GM12878 (cell line): ENCODE results near the gene UAP1L1. TPM values are rescaled to one million over a fixed set of nuclear protein-coding genes. Genes with fewer than 3 reads are reported as not detected.

Experiments
- ATAC-seq: fragments of 200-7000 bp; cut with Tn5 transposase; 3 replicates; pipeline ENCODE4 v1.9.1; 2020; ENCODE audit warnings: mild to moderate bottlenecking, moderate library complexity
- BruUV-seq: library from RNA; stranded (reverse); fragments of 400-500 nt; replicated peaks from 2 replicates; lab custom pipeline; 2021; lab: Mats Ljungman, UMichigan
- CTCF ChIA-PET: fragments of 300-600 bp; sonication (Branson Sonifier 250); formaldehyde crosslinking; extraction: SDS; loops from one replicate; lab custom pipeline; 2021; ENCODE audit warnings: inconsistent platforms; lab: Yijun Ruan, JAX
- POLR2A ChIA-PET: fragments of 350-600 bp; formaldehyde crosslinking; extraction: SDS; loops from one replicate; lab custom pipeline; 2021; ENCODE audit warnings: inconsistent platforms; lab: Charles Lee
- RAD21 ChIA-PET: fragments of 300-600 bp; sonication (Branson Sonifier 250); formaldehyde crosslinking; loops from one replicate; lab custom pipeline; 2023; ENCODE audit warnings: antibody characterized with exemption; ENCODE audit not compliant: unreplicated experiment; lab: Charles Lee
- SMC1A ChIA-PET: fragments of 300-600 bp; sonication (Branson Sonifier 250); formaldehyde crosslinking; loops from one replicate; lab custom pipeline; 2023; ENCODE audit not compliant: unreplicated experiment, uncharacterized antibody; lab: Charles Lee
- DNase-seq: peaks from one replicate; pipeline ENCODE4 v3.0.0-alpha.2; 2011; ENCODE audit warnings: low read depth, low spot score
- FAIRE-seq: peaks from 3 replicates; lab custom pipeline; 2011; peaks lifted over from hg19 to GRCh38; lab: Jason Lieb, UNC
- H2AFZ ChIP-seq: 2 replicates; pipeline ENCODE4 v1.6.0; 2011; ENCODE audit warnings: low read depth, low read length, control low read depth; ENCODE audit not compliant: control insufficient read depth
- H3K27ac ChIP-seq: 2 replicates; pipeline ENCODE4 v1.5.1; 2011; ENCODE audit warnings: control low read depth; ENCODE audit not compliant: control insufficient read depth, insufficient read depth
- H3K27me3 ChIP-seq, 2 experiments: replicated peaks in 1 of 2; 2 replicates each; pipeline versions ENCODE4 v1.6.0 to v1.6.1; 2011; ENCODE audit warnings: low read length in 1 of 2; ENCODE audit not compliant: control insufficient read depth in 2 of 2, insufficient read depth in 2 of 2
- H3K36me3 ChIP-seq, 2 experiments: 2 replicates each; pipeline ENCODE4 v1.5.1; 2011; ENCODE audit warnings: low read length in 1 of 2; ENCODE audit not compliant: control insufficient read depth in 2 of 2, insufficient read depth in 2 of 2
- H3K4me1 ChIP-seq: 2 replicates; pipeline ENCODE4 v1.6.1; 2011; ENCODE audit warnings: mild to moderate bottlenecking, low read length, moderate library complexity, mixed read lengths; ENCODE audit not compliant: control insufficient read depth, insufficient read depth
- H3K4me2 ChIP-seq: 2 replicates; pipeline ENCODE4 v1.6.0; 2011; ENCODE audit warnings: control low read depth; ENCODE audit not compliant: control insufficient read depth, insufficient read depth
- H3K4me3 ChIP-seq: fragments of 200-600 bp; sonication (generic); 2 replicates; pipeline ENCODE4 v1.5.1; 2016
- H3K79me2 ChIP-seq: 2 replicates; pipeline ENCODE4 v1.6.0; 2011; ENCODE audit warnings: low read length; ENCODE audit not compliant: control insufficient read depth, insufficient read depth
- H3K9ac ChIP-seq: 2 replicates; pipeline ENCODE4 v1.8.0; 2011; ENCODE audit warnings: low read length, control low read depth, mixed read lengths; ENCODE audit not compliant: control insufficient read depth, insufficient read depth
- H3K9me3 ChIP-seq: replicated peaks from 3 replicates; pipeline ENCODE4 v1.5.1; 2011; ENCODE audit warnings: mild to moderate bottlenecking, low read length; ENCODE audit not compliant: control insufficient read depth, insufficient read depth
- H4K20me1 ChIP-seq: 2 replicates; pipeline ENCODE4 v1.6.0; 2011; ENCODE audit not compliant: control insufficient read depth, insufficient read depth
- CBFB ChIP-seq: IDR thresholded peaks from 2 replicates; pipeline ENCODE4 v1.6.1; 2016; ENCODE audit warnings: antibody characterized with exemption, low read depth
- CTCF ChIP-seq, 3 experiments: IDR thresholded peaks in 2 of 3; conservative IDR thresholded peaks in 1 of 3; 2 replicates each; pipeline ENCODE4 v1.5.1; 2011; ENCODE audit warnings: low read depth in 3 of 3, low read length in 3 of 3, mild to moderate bottlenecking in 3 of 3, control low read depth in 2 of 3, moderate library complexity in 2 of 3, inconsistent platforms in 1 of 3, mixed read lengths in 1 of 3; ENCODE audit not compliant: control insufficient read depth in 2 of 3, insufficient read depth in 1 of 3; ENCODE audit errors: extremely low read depth in 1 of 3
- GATAD2B ChIP-seq: fragments of 450-650 bp; conservative IDR thresholded peaks from 2 replicates; pipeline ENCODE4 v1.6.1; 2017; ENCODE audit warnings: low read depth, mild to moderate bottlenecking, moderate library complexity
- HDAC2 ChIP-seq: fragments of 200-600 bp; sonication (generic); IDR thresholded peaks from 2 replicates; pipeline ENCODE4 v1.6.1; 2017
- POU2F2 ChIP-seq: IDR thresholded peaks from 3 replicates; pipeline ENCODE4 v1.6.1; 2011; ENCODE audit warnings: low read depth, mild to moderate bottlenecking, low read length, borderline replicate concordance
- RELB ChIP-seq: fragments of 450-650 bp; IDR thresholded peaks from 2 replicates; pipeline ENCODE4 v1.6.1; 2017; ENCODE audit warnings: low read depth, mild to moderate bottlenecking, moderate library complexity
- SIX5 ChIP-seq: IDR thresholded peaks from 2 replicates; pipeline ENCODE4 v1.6.1; 2011; ENCODE audit warnings: mild to moderate bottlenecking, low read depth, low read length, moderate library complexity; ENCODE audit not compliant: severe bottlenecking
- SKIL ChIP-seq: fragments of 450-650 bp; IDR thresholded peaks from 2 replicates; pipeline ENCODE4 v1.6.1; 2017; ENCODE audit warnings: mild to moderate bottlenecking, low read depth, inconsistent platforms; ENCODE audit not compliant: poor library complexity, severe bottlenecking
- ZSCAN29 ChIP-seq: fragments of 450-650 bp; IDR thresholded peaks from 2 replicates; pipeline ENCODE4 v1.6.1; 2017; ENCODE audit warnings: mild to moderate bottlenecking, moderate library complexity
- WGBS: methylation state at CpG from one replicate; pipeline ENCODE4 v1.1.6; 2016; ENCODE audit warnings: low lambda C conversion rate; ENCODE audit not compliant: insufficient replicate concordance, insufficient coverage; ENCODE audit errors: missing lambda C conversion rate; 5-methylcytosine and 5-hydroxymethylcytosine counted together
- in situ Hi-C: fragments of 300-500 bp; cut with MboI; formaldehyde crosslinking; loops from 9 replicates; pipeline ENCODE4 v1.14.3; 2018; ENCODE audit warnings: mixed read lengths
- intact Hi-C: fragments of 100-400 bp; cut with micrococcal nuclease; formaldehyde crosslinking; loops from one replicate; pipeline ENCODE4 v1.14.2; 2022; ENCODE audit not compliant: unreplicated experiment
- polyA plus RNA-seq, 11 experiments: library from polyadenylated mRNA; depleted of rRNA in 4 of 11; unstranded in 6 of 11; stranded (reverse) in 5 of 11; fragments of >200 nt; fragmentation: Nextera tagmentation in 4 of 11; fragmentation: Illumina TruSeq in 1 of 11; extraction: Ambion mirVana in 4 of 11; extraction: Trizol in 1 of 11; gene quantifications; 1 replicate in 1 of 11; 2 replicates in 10 of 11; pipeline versions ENCODE4 v1.2.1 to v1.2.3, GENCODE V29; 2011 to 2016; ENCODE audit warnings: inconsistent platforms in 2 of 11, missing spikeins in 2 of 11, low read depth in 1 of 11
- total RNA-seq, 4 experiments: library from RNA; depleted of rRNA in 3 of 4; stranded (reverse); fragments of >200 nt in 3 of 4; fragmentation: Illumina TruSeq in 1 of 4; extraction: Trizol in 1 of 4; gene quantifications; 2 replicates each; pipeline versions ENCODE4 v1.2.1 to v1.2.3, GENCODE V29; 2013 to 2021

Gene UAP1L1
- total and polyA plus RNA-seq, 10 of the 15 experiments (the other 5 are each of a cell fraction or from before 2014, with no cell fraction given): 0.29 to 15.7 (median 5.8) TPM

GRCh38 chr9:137039611-137040366 is 37.5 kb upstream of the UAP1L1 start:
- no peak for ATAC-seq
- Histone ChIP-seq H3K4me1 (peaks cover 4% of the 10 kb centered on the region), H3K4me2 (no peak overlapping the region), H2AFZ (no peak overlapping the region), H3K27ac (no peak overlapping the region), H3K9me3 (no peaks in the 10 kb centered on the region), H3K27me3 (peaks cover 2 to 8% of the 10 kb centered on the region in 2 experiments; a peak in 3 of 4 replicates), H3K36me3 (no peaks in the 10 kb centered on the region), H3K79me2 (no peaks in the 10 kb centered on the region), H4K20me1 (no peaks in the 10 kb centered on the region), H3K9ac (no peak overlapping the region), H3K4me3 (no peak overlapping the region)
- ChIA-PET RAD21 (interaction anchor here (1.8 kb wide), 1 partner anchor 92 kb away, joined by 6 read pairs; no protein-coding TSS in a partner anchor), SMC1A (no interaction called here), POLR2A (no interaction called here), CTCF (interaction anchor here (1.0 to 2.2 kb wide), 2 partner anchors 10 to 91 kb away, joined by 3 to 9 read pairs; no protein-coding TSS in a partner anchor)
- 59% methylated on average over 27 of the region's 32 CpGs for WGBS
- intact Hi-C loops: loop anchor here (5.0 to 10.0 kb wide), 2 partner anchors 185 to 192 kb away; partner anchors contain the start of genes CYSRT1, PHPT1, RNF208 and RNF224
- in situ Hi-C loops: loop anchor here (5.0 kb wide), 2 partner anchors 92 to 242 kb away; partner anchors contain the start of genes C8G and CCDC183
- BruUV-seq: no TSS peak
- no peak for DNase-seq
- no peak for FAIRE-seq
- TF ChIP-seq CBFB (no peak), SIX5 (no peak), HDAC2 (no peak), POU2F2 (no peak), GATAD2B (no peak)

GRCh38 chr9:137040568-137040967 is 36.7 kb upstream of the UAP1L1 start:
- Histone ChIP-seq H3K4me3 (no peak overlapping the region), H3K36me3 (no peaks in the 10 kb centered on the region), H3K4me2 (no peak overlapping the region), H3K9ac (no peak overlapping the region), H4K20me1 (no peaks in the 10 kb centered on the region), H3K27me3 (peaks cover 5 to 11% of the 10 kb centered on the region in 2 experiments; a peak in 3 of 4 replicates), H3K9me3 (no peaks in the 10 kb centered on the region), H3K27ac (no peak overlapping the region), H2AFZ (no peak overlapping the region), H3K4me1 (no peaks in the 10 kb centered on the region), H3K79me2 (no peaks in the 10 kb centered on the region)
- FAIRE-seq: no peak
- SMC1A ChIA-PET: no interaction called here
- WGBS: 54% methylated on average over 23 of the region's 23 CpGs
- no peak for ATAC-seq
- RAD21 ChIA-PET: no interaction called here
- no peak for DNase-seq
- intact Hi-C loops (loop anchor here (10.0 kb wide), 1 partner anchor 184 kb away; the partner anchor contains the start of genes CYSRT1, RNF208 and RNF224), in situ Hi-C loops (no loop called here)
- BruUV-seq: no TSS peak
- POLR2A ChIA-PET: no interaction called here
- CTCF ChIA-PET: interaction anchor here (0.7 to 1.2 kb wide), 2 partner anchors 11 to 26 kb away, joined by 3 read pairs; no protein-coding TSS in a partner anchor
- no peak for TF ChIP-seq RELB
- no peak for TF ChIP-seq SKIL
- no peak for TF ChIP-seq CTCF (IDR thresholded peaks at IDR 0.05 in 2 of 3, conservative IDR thresholded peaks at IDR 0.05 in 1 of 3; ENCODE audit: control insufficient read depth in 2 of 3, extremely low read depth in 1 of 3, insufficient read depth in 1 of 3, low read depth in 3 of 3, low read length in 3 of 3)
- no peak for TF ChIP-seq ZSCAN29
